HEK293 (cell line): Measurements from ENCODE around the gene ARHGEF11.

Experiments
- CTCF ChIP-seq: fragments of 450-650 bp; formaldehyde crosslinking; IDR thresholded peaks from 2 replicates; pipeline ENCODE4 v1.5.1; 2016; ENCODE audit warnings: missing biosample characterization, missing genetic modification characterization
- MEIS1 ChIP-seq: sonication (generic); formaldehyde crosslinking; IDR thresholded peaks from 2 replicates; pipeline ENCODE4 v1.8.1; 2022; ENCODE audit warnings: missing genetic modification reagents, mild to moderate bottlenecking, borderline replicate concordance
- SP2 ChIP-seq: fragments of 450-650 bp; formaldehyde crosslinking; IDR thresholded peaks from 2 replicates; pipeline ENCODE4 v1.5.1; 2016; ENCODE audit warnings: missing biosample characterization, missing genetic modification characterization
- ZBTB1 ChIP-seq: fragments of 450-650 bp; formaldehyde crosslinking; IDR thresholded peaks from 2 replicates; pipeline ENCODE4 v1.5.1; 2016; ENCODE audit warnings: missing biosample characterization, missing genetic modification characterization
- ZNF184 ChIP-seq: fragments of 450-650 bp; IDR thresholded peaks from 2 replicates; pipeline ENCODE4 v1.5.1; 2018; ENCODE audit warnings: missing biosample characterization, mild to moderate bottlenecking, missing genetic modification characterization
- ZNF211 ChIP-seq: fragments of 450-650 bp; formaldehyde crosslinking; IDR thresholded peaks from 2 replicates; pipeline ENCODE4 v1.5.1; 2016; ENCODE audit warnings: low read depth, missing biosample characterization, missing genetic modification characterization
- ZNF274 ChIP-seq, 2 experiments: fragments of 200-500 bp in 1 of 2; fragments of 450-650 bp in 1 of 2; sonication (Bioruptor generic) in 1 of 2; formaldehyde crosslinking in 1 of 2; IDR thresholded peaks; 2 replicates each; pipeline versions ENCODE4 v1.5.1 to v1.6.1; 2014 to 2016; ENCODE audit warnings: borderline replicate concordance in 1 of 2, inconsistent platforms in 1 of 2, low read length in 1 of 2, missing biosample characterization in 1 of 2, missing genetic modification characterization in 1 of 2
- ZNF335 ChIP-seq: fragments of 450-650 bp; formaldehyde crosslinking; conservative IDR thresholded peaks from 2 replicates; pipeline ENCODE4 v1.5.1; 2016; ENCODE audit warnings: missing biosample characterization, missing genetic modification characterization
- ZNF423 ChIP-seq: fragments of 450-650 bp; formaldehyde crosslinking; IDR thresholded peaks from 2 replicates; pipeline ENCODE4 v1.5.1; 2016; ENCODE audit warnings: missing biosample characterization, missing genetic modification characterization

- TF ChIP-seq SP2 (tag by site-specific recombination) (no peak), CTCF (tag by site-specific recombination) (no peak), MEIS1 (CRISPR knock-in tag) (no peak), ZBTB1 (tag by site-specific recombination) (no peak), ZNF335 (tag by site-specific recombination) (no peak), ZNF184 (tag by site-specific recombination) (no peak), ZNF274 (IDR thresholded peaks at IDR 0.05; ENCODE audit: low read length) (no peak), ZNF274 (tag by site-specific recombination; IDR thresholded peaks at IDR 0.05; ENCODE audit: borderline replicate concordance) (no peak), ZNF423 (tag by site-specific recombination) (no peak), ZNF211 (tag by site-specific recombination) (no peak)
Observed at GRCh38 chr1:156998301-156998700, 47.2 kb downstream of the ARHGEF11 start.
